Measurements from ENCODE around the gene CPVL. TPM values are rescaled to one million over a fixed set of nuclear protein-coding genes. Genes with fewer than 3 reads are reported as not detected.

The CPVL gene
- total and polyA plus RNA-seq, 11 donors = 68.8 to 247 (median 134) TPM

DNA sequence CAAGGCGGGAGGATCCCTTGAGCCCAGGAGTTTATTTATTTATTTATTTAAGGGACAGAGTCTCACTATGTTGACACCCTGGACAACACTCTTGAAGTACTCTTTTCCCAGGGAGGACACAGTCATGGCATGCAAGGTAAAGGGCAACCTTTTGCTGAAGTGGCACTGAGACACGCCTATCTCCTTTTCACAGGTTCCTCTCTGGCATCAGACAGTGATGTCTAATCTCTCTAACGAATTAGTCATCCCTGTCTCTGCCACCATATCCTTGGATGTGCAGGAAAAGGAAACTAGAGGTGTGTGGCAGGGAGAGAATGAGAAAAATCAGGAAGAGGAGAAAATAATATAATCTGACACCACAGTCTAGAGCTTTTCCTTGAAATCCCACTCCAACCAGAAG lies 19.5 kb downstream of the CPVL start:
- H3K4me3 ChIP-seq = no peak overlapping the region
- no peaks in the 10 kb centered on the region for H3K9me3 ChIP-seq
- no peaks in the 10 kb centered on the region for H3K27me3 ChIP-seq
- no peak overlapping the region for H3K27ac ChIP-seq
- no peaks in the 10 kb centered on the region for H3K36me3 ChIP-seq
- ATAC-seq (peak in 1 of 4 donors; percentile 7), DNase-seq (no peak)
- TF ChIP-seq POLR2A (IDR thresholded peaks at IDR 0.05) = no peak
- TF ChIP-seq, protein P1, sequence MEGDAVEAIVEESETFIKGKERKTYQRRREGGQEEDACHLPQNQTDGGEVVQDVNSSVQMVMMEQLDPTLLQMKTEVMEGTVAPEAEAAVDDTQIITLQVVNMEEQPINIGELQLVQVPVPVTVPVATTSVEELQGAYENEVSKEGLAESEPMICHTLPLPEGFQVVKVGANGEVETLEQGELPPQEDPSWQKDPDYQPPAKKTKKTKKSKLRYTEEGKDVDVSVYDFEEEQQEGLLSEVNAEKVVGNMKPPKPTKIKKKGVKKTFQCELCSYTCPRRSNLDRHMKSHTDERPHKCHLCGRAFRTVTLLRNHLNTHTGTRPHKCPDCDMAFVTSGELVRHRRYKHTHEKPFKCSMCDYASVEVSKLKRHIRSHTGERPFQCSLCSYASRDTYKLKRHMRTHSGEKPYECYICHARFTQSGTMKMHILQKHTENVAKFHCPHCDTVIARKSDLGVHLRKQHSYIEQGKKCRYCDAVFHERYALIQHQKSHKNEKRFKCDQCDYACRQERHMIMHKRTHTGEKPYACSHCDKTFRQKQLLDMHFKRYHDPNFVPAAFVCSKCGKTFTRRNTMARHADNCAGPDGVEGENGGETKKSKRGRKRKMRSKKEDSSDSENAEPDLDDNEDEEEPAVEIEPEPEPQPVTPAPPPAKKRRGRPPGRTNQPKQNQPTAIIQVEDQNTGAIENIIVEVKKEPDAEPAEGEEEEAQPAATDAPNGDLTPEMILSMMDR (IDR thresholded peaks at IDR 0.05) = no peak
- 74 to 81% (median 77%) methylated on average over 3 of the region's 3 CpGs for WGBS, 4 donors
- intact Hi-C loops (cut with DNase I) = loop anchor here in 1 of 10 donors (10.0 kb wide), 1 partner anchor 68 kb away; the partner anchor contains the start of gene CHN2
- H3K4me1 ChIP-seq = peaks cover 0 to 45% (median 14%) of the 10 kb centered on the region in 12 donors

DNA sequence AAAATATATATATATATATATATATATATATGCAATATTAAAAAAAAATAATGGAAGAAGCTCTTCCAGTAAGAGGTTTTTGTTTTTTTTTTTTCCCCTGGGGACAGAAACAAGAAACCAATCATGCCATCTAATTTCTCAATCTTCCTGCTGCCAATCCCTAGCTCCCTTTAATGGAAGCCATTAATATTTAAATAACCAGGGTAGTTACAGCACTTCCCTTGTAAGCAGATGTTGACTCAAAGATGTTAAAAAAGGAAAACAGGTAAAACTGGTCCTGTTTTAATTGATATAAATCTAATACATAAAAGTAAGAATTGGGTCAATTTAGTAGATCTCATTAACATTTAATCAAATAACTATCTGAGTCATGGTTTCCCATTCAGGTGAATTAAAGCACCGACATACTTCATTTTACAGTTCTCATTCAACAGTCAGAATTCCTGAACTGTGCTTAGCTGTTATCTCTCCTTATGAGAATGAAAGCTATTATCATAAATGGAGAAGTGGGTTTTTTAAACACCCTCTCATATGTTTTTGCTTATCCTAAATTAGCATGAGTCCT lies 22.6 kb downstream of the CPVL start:
- WGBS, 4 donors = 45 to 73% (median 53%) methylated on average over 1 of the region's 1 CpG
- H3K27me3 ChIP-seq = no peaks in the 10 kb centered on the region
- TF ChIP-seq, protein P1 (IDR thresholded peaks at IDR 0.05) = no peak
- no peak for TF ChIP-seq POLR2A (IDR thresholded peaks at IDR 0.05)
- H3K4me1 ChIP-seq = peaks cover 0 to 41% (median 17%) of the 10 kb centered on the region in 12 donors
- intact Hi-C loops (cut with DNase I) = loop anchor here in 1 of 10 donors (10.0 kb wide), 1 partner anchor 71 kb away; the partner anchor contains the start of gene CHN2
- H3K9me3 ChIP-seq = no peaks in the 10 kb centered on the region
- H3K36me3 ChIP-seq = peaks cover 0 to 5% (median 0%) of the 10 kb centered on the region in 9 donors
- peak overlapping the region in 1 of 12 donors; percentile 16 for H3K4me3 ChIP-seq
- H3K27ac ChIP-seq = no peak overlapping the region
- DNase-seq (no peak), ATAC-seq (no peak)

DNA sequence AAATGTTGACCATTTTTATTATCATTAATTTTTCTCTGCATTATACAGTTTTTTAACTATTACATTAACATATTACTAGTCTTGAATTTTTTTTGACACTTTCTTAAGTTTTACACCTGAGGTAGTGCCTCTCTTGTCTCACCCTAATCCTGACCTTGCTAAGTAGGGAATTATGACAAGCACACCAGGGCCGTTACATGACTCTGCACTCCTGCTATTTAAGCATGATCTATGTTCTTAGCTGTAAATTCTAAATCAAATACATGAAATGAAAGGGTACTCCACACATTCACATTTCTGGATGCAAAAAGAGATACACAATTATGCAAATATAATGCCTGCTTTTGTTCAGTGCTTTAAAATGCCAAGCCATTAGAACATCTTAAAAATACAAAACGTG lies 23.6 kb downstream of the CPVL start:
- ATAC-seq (peak in 2 of 4 donors; percentile 63 to 64), DNase-seq (no peak)
- H3K4me1 ChIP-seq = peaks cover 0 to 35% (median 17%) of the 10 kb centered on the region in 12 donors
- no peaks in the 10 kb centered on the region for H3K27me3 ChIP-seq
- H3K4me3 ChIP-seq = peak overlapping the region in 2 of 12 donors; percentile 14 to 35
- intact Hi-C loops (cut with DNase I) = loop anchor here in 1 of 10 donors (10.0 kb wide), 1 partner anchor 72 kb away; the partner anchor contains the start of gene CHN2
- H3K9me3 ChIP-seq = no peaks in the 10 kb centered on the region
- WGBS, 4 donors = 65 to 80% (median 70%) methylated on average over 2 of the region's 2 CpGs
- H3K27ac ChIP-seq = peak overlapping the region in 3 of 12 donors; percentile 17 to 57 (median 22)
- TF ChIP-seq POLR2A (IDR thresholded peaks at IDR 0.05) = no peak
- TF ChIP-seq, protein P1 (IDR thresholded peaks at IDR 0.05) = no peak
- peaks cover 0 to 5% (median 0%) of the 10 kb centered on the region in 9 donors for H3K36me3 ChIP-seq

DNA sequence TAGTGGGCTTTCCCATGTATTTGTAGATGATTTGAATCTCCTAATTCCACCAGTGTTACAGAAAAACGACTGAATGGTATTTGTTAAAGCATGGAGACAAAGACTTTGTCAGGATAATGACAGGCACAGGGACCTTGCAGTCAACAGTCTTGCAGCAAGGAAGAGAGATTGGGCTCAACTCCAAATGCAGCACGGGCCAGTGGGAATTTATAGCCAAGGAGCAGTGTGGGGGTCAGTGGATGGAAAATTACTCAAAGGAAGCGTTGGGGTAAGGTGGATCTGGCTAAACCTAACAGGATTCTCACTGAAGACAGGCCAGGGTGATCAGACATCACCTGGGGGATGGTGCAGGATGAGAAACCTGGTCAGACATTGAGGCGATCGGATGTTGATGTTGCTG lies 24.3 kb downstream of the CPVL start:
- H3K4me1 ChIP-seq = peaks cover 0 to 31% (median 15%) of the 10 kb centered on the region in 12 donors
- peak overlapping the region in 1 of 12 donors; percentile 35 for H3K4me3 ChIP-seq
- intact Hi-C loops (cut with DNase I) = loop anchor here in 1 of 10 donors (10.0 kb wide), 1 partner anchor 73 kb away; the partner anchor contains the start of gene CHN2
- no peaks in the 10 kb centered on the region for H3K27me3 ChIP-seq
- TF ChIP-seq, protein P1 (IDR thresholded peaks at IDR 0.05) = no peak
- no peaks in the 10 kb centered on the region for H3K9me3 ChIP-seq
- DNase-seq (peak in 3 of 5 donors; percentile 49 to 54 (median 51)), ATAC-seq (peak; percentile 51 to 84 (median 80))
- H3K36me3 ChIP-seq = peaks cover 0 to 5% (median 0%) of the 10 kb centered on the region in 9 donors
- WGBS, 4 donors = 34 to 41% (median 35%) methylated on average over 5 of the region's 5 CpGs
- peak overlapping the region in 4 of 12 donors; percentile 17 to 57 (median 32) for H3K27ac ChIP-seq

Measured in heart left ventricle (tissue), 16 donors.